Measurements from ENCODE around the gene MRPL58. TPM values are rescaled to one million over a fixed set of nuclear protein-coding genes. Genes with fewer than 3 reads are reported as not detected.

Gene MRPL58
- total and polyA plus RNA-seq, 2 experiments from 2014 or later, result 29.8 to 39.3 TPM

GRCh38 chr17:74990581-74991105 is 21.8 kb upstream of the MRPL58 start:
- no peaks in the 10 kb centered on the region for H4K20me1 ChIP-seq (ENCODE audit: insufficient read depth, poor library complexity, severe bottlenecking)
- no peak overlapping the region for H3K4me2 ChIP-seq
- no peaks in the 10 kb centered on the region for H3K9me3 ChIP-seq (ENCODE audit: low read depth)
- H3K9me2 ChIP-seq (replicated peaks; ENCODE audit: insufficient read depth), result no peaks in the 10 kb centered on the region
- peaks cover 33% of the 10 kb centered on the region for H3K4me1 ChIP-seq (ENCODE audit: insufficient read depth)
- no peak overlapping the region for H3K4me3 ChIP-seq
- H3K36me3 ChIP-seq (replicated peaks; ENCODE audit: insufficient read depth, low read depth), result no peaks in the 10 kb centered on the region
- no peak for DNase-seq (ENCODE audit: low spot score)
- H3K79me2 ChIP-seq, result peaks cover 53% of the 10 kb centered on the region
- no peaks in the 10 kb centered on the region for H3K27me3 ChIP-seq
- H2AFZ ChIP-seq, result no peak overlapping the region
- WGBS (ENCODE audit: low lambda C conversion rate, missing lambda C conversion rate), result 98% methylated on average over 10 of the region's 10 CpGs
- TF ChIP-seq EZH2 (IDR thresholded peaks at IDR 0.05; ENCODE audit: borderline replicate concordance), result no peak
- no peak for TF ChIP-seq CTCF (IDR thresholded peaks at IDR 0.05; ENCODE audit: poor library complexity)
- TF ChIP-seq EZH2phosphoT487 (IDR thresholded peaks at IDR 0.05; ENCODE audit: low read depth, severe bottlenecking, unreplicated experiment), result no peak
- peak overlapping the region; percentile 98 for H3K27ac ChIP-seq

GRCh38 chr17:74992223-74992622 is 20.2 kb upstream of the MRPL58 start:
- Histone ChIP-seq H3K9me2 (replicated peaks; ENCODE audit: insufficient read depth) (no peaks in the 10 kb centered on the region), H3K4me2 (peak overlapping the region; percentile 47), H3K4me3 (no peak overlapping the region), H3K27me3 (no peaks in the 10 kb centered on the region), H3K9me3 (ENCODE audit: low read depth) (no peaks in the 10 kb centered on the region), H3K36me3 (replicated peaks; ENCODE audit: insufficient read depth, low read depth) (no peaks in the 10 kb centered on the region), H4K20me1 (ENCODE audit: insufficient read depth, poor library complexity, severe bottlenecking) (no peaks in the 10 kb centered on the region), H3K4me1 (ENCODE audit: insufficient read depth) (peaks cover 27% of the 10 kb centered on the region), H3K27ac (peak overlapping the region; percentile 98), H3K79me2 (peaks cover 63% of the 10 kb centered on the region), H2AFZ (no peak overlapping the region)
- TF ChIP-seq CTCF (IDR thresholded peaks at IDR 0.05; ENCODE audit: poor library complexity) (no peak), EZH2 (IDR thresholded peaks at IDR 0.05; ENCODE audit: borderline replicate concordance) (no peak), EZH2phosphoT487 (IDR thresholded peaks at IDR 0.05; ENCODE audit: low read depth, severe bottlenecking, unreplicated experiment) (no peak)
- 46% methylated on average over 2 of the region's 2 CpGs for WGBS (ENCODE audit: low lambda C conversion rate, missing lambda C conversion rate)
- DNase-seq (ENCODE audit: low spot score), result no peak

GRCh38 chr17:74994440-74994839 is 18.0 kb upstream of the MRPL58 start:
- 86% methylated on average over 7 of the region's 7 CpGs for WGBS (ENCODE audit: low lambda C conversion rate, missing lambda C conversion rate)
- peak overlapping the region; percentile 24 for H3K27ac ChIP-seq

More at GRCh38 chr17:74994440-74994839, 18.0 kb upstream of the MRPL58 start:
- Histone ChIP-seq H2AFZ (no peak overlapping the region), H4K20me1 (ENCODE audit: insufficient read depth, poor library complexity, severe bottlenecking) (no peaks in the 10 kb centered on the region), H3K9me3 (ENCODE audit: low read depth) (no peaks in the 10 kb centered on the region), H3K27me3 (no peaks in the 10 kb centered on the region), H3K4me2 (no peak overlapping the region), H3K4me3 (no peak overlapping the region), H3K36me3 (replicated peaks; ENCODE audit: insufficient read depth, low read depth) (no peaks in the 10 kb centered on the region), H3K9me2 (replicated peaks; ENCODE audit: insufficient read depth) (no peaks in the 10 kb centered on the region), H3K4me1 (ENCODE audit: insufficient read depth) (peaks cover 16% of the 10 kb centered on the region), H3K79me2 (peaks cover 53% of the 10 kb centered on the region)
- DNase-seq (ENCODE audit: low spot score), result no peak
- TF ChIP-seq CTCF (IDR thresholded peaks at IDR 0.05; ENCODE audit: poor library complexity) (no peak), EZH2 (IDR thresholded peaks at IDR 0.05; ENCODE audit: borderline replicate concordance) (no peak), EZH2phosphoT487 (IDR thresholded peaks at IDR 0.05; ENCODE audit: low read depth, severe bottlenecking, unreplicated experiment) (no peak)
